GM18909 (cell line): ENCODE data around the gene POU2AF1.
A peak's percentile ranks its signal among the peaks of the same experiment; 100 is the strongest.
"Not testable (repeated sequence)": the region's sequence is repeated elsewhere in the genome, so short reads cannot be mapped to it uniquely, and the experiment has no call there.

Experiments used
- ATAC-seq: cut with Tn5 transposase; IDR thresholded peaks from one replicate; pipeline ENCODE4 v1.9.1; 2021; ENCODE audit warnings: mild to moderate bottlenecking; ENCODE audit not compliant: unreplicated experiment, poor library complexity

Gene POU2AF1

DNA sequence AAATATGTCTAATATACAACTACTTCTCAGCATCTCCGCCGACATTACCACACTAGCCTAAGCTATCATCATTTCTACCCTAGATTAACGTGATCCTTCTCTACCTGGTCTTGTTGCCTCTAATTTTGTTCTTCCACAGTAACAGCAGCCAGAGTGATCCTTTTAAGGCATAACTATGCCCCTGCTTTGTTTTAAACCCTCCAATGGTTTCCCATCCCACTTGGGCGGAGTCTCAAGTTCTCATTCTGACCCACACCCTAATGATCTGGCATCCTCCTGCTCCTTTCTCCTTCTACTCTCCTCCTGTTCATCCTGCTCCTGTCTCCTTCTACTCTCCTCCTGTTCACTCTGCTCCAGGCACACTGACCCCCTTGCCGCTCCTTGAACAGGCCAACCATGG is 31.9 kb upstream of the POU2AF1 start:
- ATAC-seq, result no peak

DNA sequence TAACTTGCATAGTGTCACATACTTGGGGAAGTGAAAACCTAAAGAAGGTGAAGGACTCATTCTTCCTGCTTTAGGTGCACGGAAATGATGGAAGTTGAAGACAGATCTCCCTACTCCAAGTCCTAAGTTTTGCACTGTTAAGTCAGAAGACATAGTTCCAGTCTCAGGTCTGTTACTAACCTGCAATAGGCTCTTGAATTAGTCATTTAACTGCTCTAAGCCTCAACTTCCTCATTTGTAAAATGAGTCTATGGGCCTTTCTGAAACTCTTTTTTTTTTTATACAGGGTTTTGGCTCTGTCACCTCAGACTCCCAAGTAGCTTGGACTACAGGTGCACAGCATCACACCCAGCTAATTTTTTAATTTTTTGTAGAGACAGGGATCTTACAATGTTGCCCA is 30.8 kb upstream of the POU2AF1 start:
- ATAC-seq, result peak; percentile 70

DNA sequence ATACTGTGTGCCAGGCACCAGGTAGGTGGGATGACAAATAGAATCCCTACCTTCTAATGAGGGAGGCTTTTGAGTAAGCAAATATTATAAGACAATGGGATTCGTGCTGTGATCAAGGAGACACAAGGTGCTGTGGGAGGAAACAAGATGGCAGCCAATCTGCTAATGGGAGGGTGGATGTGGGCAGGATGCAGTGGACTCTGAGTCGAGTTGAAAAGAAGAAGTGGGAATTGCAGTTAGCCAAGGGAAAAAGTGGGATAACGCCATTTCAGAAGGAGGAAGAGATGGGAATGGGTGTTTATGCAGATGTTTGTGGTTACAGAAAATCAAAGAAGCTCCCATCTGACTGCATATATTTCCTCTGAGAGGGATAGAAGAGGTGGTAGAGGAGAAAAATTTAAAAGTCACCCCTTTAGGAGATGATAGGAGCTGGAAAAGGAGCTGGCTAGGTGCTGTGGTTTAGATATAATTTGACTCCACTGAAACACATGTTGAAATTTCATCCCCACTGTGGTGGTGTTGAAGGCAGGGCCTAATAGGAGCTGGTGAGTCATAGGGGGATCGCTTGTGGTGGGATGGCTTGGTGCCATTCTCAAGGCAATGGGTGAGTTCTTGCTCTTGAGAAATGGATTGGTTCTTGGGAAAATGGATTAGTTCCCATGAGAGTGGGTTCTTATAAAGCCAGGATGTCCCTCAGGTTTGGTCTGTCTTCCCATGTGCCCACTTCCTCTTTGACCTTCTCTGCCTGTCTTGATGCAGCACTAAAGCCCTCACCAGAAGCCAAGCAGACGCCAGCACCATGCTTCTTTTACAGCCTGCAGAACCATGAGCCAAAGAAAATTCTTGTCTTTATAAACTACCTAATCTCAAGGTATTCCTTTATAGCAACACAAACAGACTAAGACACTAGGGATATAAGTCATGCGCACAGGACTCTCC is 30.0 kb upstream of the POU2AF1 start:
- peak; percentile 58 for ATAC-seq

DNA sequence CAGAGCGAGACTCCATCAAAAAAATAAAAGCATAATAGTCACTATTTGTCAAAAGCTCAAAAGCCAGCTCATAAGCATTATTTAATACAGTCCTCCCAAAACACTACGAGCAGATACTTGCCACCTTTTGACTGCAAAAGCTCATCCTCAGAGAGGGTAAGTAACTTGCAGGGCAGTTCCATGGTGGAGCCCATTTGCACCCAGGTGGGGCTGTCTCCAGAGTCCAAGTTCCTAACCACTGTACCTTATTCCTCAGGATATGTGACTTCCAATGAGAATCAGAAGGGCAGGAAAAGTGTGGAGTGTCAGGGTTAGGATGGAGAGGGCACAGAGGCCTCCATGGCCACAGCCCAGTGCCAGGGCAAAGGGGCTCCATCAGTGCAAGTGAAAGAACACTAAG is 28.6 kb upstream of the POU2AF1 start:
- no peak for ATAC-seq

DNA sequence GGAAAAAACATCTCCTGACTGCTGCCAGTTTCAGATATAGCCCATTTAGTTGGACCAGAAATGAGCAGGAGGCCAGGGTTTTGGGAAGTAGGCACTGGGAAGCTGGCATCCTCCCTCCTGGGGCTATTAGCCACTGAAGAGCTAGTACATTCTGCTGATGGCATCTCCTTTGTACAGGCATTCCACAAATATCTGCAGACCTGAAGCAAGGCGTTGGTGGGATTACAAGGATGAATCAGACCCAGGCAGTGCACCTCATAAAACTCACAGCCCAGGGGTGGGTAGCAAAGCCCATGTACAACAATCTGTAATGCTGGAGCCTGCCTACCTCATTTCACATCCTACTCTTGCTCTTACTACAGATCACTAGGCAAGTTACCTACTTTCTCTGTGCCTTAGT is 27.5 kb upstream of the POU2AF1 start:
- no peak for ATAC-seq

DNA sequence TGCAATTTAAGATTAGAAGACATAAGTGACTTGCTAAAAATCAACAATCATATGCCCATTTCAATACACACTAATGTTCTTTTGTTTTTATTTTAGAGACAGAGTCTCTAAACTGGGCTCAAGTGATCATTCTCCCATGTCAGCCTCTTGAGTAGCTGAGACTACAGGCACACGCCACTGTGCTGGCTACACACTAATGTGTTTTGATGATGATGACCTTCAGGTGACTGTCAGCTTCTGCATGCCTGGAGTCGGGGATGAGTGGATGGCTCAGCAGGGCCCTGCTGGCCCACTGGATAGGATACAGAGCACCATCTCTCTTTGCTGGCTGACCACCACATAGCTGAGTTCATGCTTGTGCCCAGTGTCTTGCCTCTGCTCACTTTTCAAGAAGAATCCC is 27.0 kb upstream of the POU2AF1 start:
- ATAC-seq, result no peak

DNA sequence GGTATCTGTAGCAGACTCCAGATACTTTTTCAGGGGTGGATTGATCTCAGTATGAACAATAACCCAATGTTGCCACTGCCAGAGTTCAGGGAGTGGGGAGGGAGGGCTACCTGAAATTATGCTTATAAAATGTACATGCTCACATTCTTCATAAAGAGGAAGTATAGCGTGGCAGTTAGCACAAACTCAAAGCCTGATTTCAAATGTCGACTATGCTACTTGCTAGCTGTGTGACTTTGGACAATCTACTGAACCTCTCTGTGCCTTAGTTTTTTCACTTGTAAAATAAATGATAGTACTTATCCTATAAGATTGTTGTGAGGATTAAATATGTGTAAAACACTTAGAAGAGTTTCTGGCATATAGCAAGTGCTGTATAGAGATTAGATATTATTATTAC is 26.5 kb upstream of the POU2AF1 start:
- ATAC-seq, result no peak

DNA sequence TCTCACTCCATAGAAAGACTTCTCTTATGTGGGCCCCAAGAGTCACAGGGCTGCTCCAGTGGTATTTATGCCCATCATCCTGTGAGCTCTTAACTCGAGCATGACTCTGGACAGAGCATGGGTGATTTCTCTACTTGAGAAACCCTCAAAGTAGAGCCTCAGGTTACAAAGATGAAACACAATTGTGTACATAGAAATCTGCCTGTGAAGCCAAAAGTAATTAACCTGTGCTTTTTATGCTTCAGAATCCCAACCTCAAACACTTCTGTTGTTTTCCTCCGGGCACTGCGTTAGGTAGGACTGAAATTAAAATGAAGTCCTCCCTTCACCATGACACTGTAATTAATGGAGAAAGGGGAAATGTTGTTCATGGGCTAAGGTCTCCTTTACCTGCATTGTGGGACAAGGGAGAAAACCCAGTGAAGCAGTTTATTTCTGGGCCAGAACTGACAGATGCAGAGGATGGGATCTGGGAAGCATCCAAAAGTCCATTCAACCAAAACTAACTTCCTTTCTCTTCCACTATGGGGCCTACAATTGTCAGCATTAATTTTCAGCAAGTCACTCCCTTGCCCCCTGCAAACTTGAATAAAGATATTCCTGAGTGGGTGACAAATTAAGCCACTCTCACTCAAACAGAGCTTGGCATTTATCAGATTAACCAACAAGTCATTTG is 24.1 kb upstream of the POU2AF1 start:
- no peak for ATAC-seq

DNA sequence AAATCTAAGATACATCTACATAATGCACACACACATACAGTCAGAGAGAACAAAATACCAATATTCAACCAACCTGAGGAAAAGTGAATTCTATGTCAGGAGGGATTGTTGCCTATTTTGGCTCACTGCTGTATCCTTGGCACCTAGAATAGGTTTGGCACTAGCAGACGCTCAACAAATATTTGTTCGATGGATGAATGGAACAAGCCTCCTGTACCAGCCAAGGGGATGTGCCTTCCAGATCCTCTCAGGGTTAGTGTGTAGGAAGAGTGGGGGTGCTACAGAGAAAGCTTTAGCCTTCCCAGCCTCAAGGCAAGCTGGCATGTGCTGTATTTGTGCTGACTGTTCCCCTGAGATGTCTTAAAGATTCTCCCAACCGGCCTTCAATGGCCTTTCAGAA is 23.3 kb upstream of the POU2AF1 start:
- ATAC-seq, result no peak

DNA sequence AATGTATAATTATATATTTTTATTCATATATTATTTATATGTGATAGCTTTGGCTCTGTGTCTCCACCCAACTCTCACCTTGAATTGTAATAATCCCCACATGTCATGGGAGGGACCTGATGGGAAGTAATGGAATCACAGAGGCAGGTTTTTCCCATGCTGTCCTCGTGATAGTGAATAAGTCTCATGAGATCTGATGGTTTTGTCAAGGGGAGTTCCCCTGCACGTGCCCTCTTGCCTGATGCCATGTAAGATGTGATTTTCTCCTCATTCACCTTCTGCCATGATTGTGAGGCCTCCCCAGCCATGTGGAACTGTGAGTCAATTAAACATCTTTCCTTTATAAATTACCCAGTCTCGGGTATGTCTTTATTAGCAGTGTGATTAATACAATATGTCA is 22.9 kb upstream of the POU2AF1 start:
- not testable (repeated sequence) for ATAC-seq

DNA sequence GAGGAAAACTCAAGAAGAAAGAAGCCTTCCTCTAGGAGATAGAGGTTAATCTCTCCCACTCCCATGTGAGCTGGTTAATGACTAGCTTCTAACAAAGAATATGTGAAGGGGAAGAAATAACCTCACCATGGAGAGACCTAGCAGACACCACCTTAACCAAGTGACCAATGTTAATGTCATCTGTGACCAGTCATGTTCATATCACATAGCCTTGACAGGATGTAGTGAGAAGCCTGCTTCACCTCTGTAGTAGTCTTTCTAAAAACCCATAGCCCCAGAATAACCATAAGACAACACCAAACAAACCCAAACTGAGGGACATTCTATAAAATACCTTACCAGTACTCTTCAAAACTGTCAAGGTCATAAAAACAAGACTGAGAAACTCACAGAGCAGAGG is 21.5 kb upstream of the POU2AF1 start:
- ATAC-seq, result peak; percentile 49

DNA sequence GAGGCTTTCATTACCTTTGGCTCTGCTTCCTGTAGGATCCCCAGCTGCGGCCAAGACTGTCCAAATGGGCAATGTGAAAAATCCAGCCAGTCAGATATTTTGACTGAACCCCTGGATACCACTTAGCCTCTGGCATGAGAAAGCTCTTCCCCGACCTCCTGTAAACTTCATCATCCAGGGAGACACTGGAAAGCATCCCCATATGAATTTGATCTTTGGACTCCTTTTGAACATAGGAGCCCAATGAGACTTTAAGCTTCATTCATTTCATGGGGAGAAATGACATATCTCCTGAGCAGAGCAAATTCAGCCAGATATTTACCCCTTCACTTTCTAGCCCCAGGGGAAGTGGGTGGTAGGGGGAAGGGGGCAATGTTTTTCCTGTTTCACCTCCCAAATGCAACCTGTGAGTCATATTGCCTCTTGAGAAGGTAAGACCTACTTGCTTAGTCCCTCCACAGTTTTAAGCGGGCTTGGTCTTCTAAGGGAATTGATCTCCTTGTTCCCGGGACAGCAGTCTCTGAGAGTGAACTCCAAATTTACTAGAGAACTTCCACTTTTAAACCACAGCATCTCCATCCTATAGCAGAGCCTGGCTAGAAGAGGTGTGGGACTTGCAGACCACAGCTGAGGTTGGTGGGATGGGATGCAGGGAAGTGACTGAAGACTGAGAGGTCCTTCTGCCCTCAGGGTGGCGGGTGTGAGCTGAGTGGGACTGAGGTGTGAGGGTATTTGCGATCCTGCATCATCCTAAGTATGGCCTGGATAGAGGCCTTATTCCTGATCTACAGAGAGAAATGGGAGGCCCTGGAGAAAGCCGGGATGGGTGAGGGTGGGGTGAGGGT is 20.3 kb upstream of the POU2AF1 start:
- ATAC-seq, result no peak

DNA sequence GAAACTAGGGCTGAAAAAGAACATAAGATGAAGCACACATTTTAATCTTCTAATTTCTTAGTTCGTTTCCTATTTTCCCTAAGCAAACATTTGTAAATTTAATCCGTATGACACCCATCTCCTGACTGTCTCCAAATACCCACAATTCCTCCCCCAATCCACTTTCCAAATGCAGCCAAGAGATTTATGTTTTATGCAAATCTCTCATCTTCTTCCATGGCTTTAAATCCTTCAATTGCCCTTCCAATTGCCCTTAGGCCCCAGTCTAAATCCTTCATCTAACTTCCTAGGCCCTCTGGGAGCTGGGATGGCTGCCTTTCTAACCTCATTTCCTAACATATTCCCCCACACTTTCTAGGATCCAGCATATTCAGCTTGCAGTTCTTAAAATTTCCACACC is 18.0 kb upstream of the POU2AF1 start:
- no peak for ATAC-seq

DNA sequence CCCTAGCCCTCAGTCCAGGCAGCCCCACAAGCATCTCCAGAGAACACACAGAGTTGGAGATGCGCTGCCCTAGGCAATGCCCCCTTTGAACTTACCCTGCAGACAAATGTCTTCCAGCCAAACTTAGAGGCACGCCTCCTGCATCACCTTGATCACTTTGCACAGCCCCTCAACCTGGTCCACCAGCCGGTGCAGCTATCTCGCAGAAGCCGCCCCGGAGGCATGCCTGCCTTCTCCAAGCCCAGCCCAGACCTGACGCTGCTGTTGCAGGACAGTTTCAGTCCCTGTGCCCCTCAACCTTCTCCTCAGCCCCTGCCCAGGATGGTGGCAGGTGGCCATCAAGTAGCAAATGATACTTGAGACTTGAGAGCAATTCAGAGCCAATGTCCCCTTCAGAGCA is 16.7 kb upstream of the POU2AF1 start:
- no peak for ATAC-seq

DNA sequence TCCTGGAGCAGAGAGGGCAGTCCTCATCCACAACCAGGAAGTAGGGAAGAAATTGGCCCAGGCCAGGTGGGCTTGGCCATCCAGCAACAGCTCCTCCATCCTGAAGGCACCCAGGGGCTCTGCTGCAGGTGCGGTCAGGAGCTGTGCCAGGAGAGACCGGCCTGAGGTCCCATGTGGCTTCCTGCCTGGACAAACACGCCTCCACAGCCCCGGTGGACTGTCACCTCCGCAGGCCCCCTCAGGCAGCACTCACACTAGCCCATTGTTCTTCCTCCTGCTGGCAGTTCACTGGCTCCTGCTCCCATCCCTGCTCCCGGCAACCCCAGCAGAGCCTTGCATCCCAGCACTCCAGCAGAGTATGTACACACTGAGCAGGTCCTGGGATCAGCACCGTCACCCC is 16.0 kb upstream of the POU2AF1 start:
- no peak for ATAC-seq

DNA sequence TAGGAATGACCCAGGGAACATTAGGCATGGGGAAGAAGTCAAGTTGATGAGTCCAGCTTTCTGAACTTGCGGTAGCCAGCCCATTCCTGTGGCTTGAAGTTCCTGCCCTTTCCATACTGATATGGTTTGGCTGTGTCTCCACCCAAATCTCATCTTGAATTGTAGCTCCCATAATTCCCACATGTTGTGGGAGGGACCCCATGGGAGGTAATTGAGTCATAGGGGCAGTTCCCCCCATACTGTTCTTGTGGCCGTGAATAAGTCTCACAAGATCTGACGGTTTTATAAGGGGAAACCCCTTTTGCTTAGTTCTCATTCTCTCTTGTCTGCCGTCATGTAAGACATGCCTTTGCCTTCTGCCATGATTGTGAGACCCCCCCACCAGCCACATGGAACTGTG is 15.1 kb upstream of the POU2AF1 start:
- not testable (repeated sequence) for ATAC-seq

DNA sequence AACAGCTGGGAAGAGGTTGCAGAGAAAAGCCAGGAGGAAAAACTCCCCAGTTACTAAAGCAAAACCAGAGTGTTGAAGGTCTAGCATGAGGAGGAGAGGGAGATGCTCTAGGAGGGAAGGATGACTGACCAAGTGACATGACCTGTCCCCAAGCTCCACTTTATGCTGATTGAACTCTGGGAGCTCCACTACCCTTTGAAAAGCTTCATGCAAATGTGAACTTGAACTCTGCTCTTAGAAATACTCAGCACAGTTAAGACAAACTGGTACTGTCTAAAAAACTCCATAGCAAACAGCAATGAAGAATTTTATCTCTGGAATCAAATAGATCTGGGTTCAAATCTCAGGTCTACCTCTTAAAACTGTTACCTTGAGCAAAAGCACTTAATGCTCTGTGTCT is 14.5 kb upstream of the POU2AF1 start:
- no peak for ATAC-seq

DNA sequence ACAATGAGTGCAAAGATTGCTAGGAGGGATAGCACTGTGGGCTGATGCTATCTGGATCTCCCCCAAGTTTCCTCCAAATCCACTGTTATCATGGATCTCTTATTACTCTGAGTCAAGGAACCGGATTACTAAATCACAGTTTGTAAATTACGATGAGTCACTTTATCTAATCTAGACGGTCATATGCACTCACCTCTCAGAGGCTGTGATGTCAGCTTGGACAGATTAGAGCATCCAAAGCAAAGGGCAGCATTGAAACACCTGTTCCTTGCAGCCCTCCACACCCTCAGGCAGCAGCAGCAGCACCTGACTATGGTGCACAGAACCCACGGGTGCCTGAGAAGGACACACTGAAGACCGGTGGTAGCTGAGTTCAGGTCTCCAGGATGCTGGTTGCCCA is 14.0 kb upstream of the POU2AF1 start:
- no peak for ATAC-seq

DNA sequence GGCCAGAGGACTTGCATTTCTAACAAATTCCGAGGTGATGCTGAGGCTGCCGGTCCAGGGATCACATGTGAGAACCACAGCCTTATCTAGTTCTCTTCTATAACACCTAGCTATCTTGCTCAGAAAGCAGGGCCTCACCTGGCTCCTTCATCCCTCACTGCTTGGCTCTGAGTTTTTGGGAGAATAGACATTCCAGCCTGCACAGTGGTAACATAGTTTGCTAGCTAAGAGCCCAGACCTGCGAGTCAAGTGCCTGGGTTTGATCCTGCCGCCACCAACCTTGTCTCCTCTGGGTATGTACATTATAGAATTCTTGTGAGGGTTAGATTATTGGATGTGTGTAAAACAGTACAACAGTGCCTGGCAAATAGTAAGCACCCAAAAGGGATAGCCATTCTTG is 13.5 kb upstream of the POU2AF1 start:
- no peak for ATAC-seq

DNA sequence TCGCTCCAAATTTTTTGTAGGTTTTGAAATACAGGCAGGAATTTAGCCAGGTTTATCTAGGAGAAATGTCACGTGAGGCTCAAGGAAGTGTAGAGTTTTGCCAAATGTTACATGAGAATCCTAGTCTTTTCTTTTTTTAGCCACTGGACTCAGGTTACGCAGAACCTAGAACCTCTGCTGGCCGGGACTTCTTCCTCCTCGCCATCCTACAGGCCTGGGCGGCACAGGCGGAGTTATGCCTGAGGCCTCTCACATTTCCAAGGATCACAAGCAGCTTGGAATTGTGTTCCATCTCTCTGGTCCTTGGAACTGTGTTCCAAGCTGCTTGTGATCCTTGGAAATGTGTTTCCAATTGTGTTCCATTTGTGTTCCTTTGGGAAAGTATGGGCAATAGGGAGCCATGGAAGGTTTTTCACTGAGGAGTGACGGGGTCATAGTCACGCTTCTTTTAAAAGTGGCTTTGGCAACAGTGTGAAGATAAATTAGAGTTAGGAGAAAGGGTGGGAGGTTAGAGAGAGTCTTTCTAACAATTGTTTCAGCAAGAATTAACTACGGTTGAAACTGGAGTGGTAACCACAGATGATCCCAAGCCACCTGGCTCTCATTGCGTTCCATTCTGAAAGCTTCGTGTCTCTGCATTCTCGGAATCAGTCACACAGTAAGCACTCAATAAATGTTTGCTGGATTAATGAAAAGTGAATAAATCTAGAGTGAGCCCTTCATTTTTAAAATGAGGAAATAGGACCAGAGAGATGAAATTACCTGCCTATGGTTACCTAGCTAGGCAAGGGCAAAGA is 12.5 kb upstream of the POU2AF1 start:
- ATAC-seq, result no peak
